Endothelial cell of umbilical vein (primary cell): ENCODE results near the gene RASL10B. TPM values are rescaled to one million over a fixed set of nuclear protein-coding genes. Genes with fewer than 3 reads are reported as not detected.

ENCODE experiments used
- BruUV-seq: library from RNA; stranded (reverse); fragments of 400-500 nt; replicated peaks from 2 replicates; lab custom pipeline; 2021; lab: Mats Ljungman, UMichigan
- CTCF ChIA-PET: fragments of 300-600, 350-600 bp; sonication (Branson Sonifier 250); formaldehyde crosslinking; loops from one replicate; lab custom pipeline; 2021; ENCODE audit warnings: antibody characterized with exemption, inconsistent platforms; lab: Charles Lee
- POLR2A ChIA-PET: fragments of 300-600, 350-600 bp; sonication (Branson Sonifier 250); formaldehyde crosslinking; loops from one replicate; lab custom pipeline; 2021; ENCODE audit warnings: antibody characterized with exemption, inconsistent platforms; lab: Charles Lee
- DNase-seq: peaks from one replicate; pipeline ENCODE4 v3.0.0-alpha.2; 2011; ENCODE audit warnings: low read depth, low spot score
- FAIRE-seq: peaks from 2 replicates; lab custom pipeline; 2011; peaks lifted over from hg19 to GRCh38; lab: Jason Lieb, UNC
- H2AFZ ChIP-seq: 2 replicates; pipeline ENCODE4 v1.6.0; 2012; ENCODE audit warnings: low read depth, low read length, control low read depth, inconsistent platforms
- H3K27ac ChIP-seq: 2 replicates; pipeline ENCODE4 v1.5.1; 2011; ENCODE audit warnings: low read depth, mild to moderate bottlenecking, control low read depth, low read length, moderate library complexity; ENCODE audit not compliant: insufficient read depth
- H3K27me3 ChIP-seq, 2 experiments: 2 replicates each; pipeline versions ENCODE4 v1.6.0 to v1.6.1; 2011; ENCODE audit warnings: low read length in 2 of 2, mixed read lengths in 1 of 2; ENCODE audit not compliant: control insufficient read depth in 2 of 2, insufficient read depth in 2 of 2
- H3K36me3 ChIP-seq, 2 experiments: 2 replicates in 1 of 2; 3 replicates in 1 of 2; pipeline ENCODE4 v1.5.1; 2011; ENCODE audit warnings: low read length in 2 of 2, mild to moderate bottlenecking in 1 of 2, moderate library complexity in 1 of 2; ENCODE audit not compliant: control insufficient read depth in 2 of 2, insufficient read depth in 2 of 2; ENCODE audit errors: extremely low read depth in 1 of 2
- H3K4me1 ChIP-seq: 3 replicates; pipeline ENCODE4 v1.5.1; 2011; ENCODE audit warnings: mild to moderate bottlenecking, low read length; ENCODE audit not compliant: control insufficient read depth, insufficient read depth; ENCODE audit errors: extremely low read depth
- H3K4me2 ChIP-seq: 2 replicates; pipeline ENCODE4 v1.6.1; 2011; ENCODE audit warnings: low read length, control low read depth, mixed read lengths; ENCODE audit not compliant: insufficient read depth
- H3K4me3 ChIP-seq, 3 experiments: fragments of 200-600 bp in 1 of 3; sonication (generic), shearing (Covaris generic) in 1 of 3; replicated peaks in 1 of 3; 2 replicates each; pipeline ENCODE4 v1.5.1; 2011 to 2016; ENCODE audit warnings: control low read depth in 3 of 3, low read length in 3 of 3, mild to moderate bottlenecking in 2 of 3, inconsistent platforms in 1 of 3, low read depth in 1 of 3, moderate library complexity in 1 of 3; ENCODE audit not compliant: insufficient read depth in 1 of 3
- H3K79me2 ChIP-seq: 2 replicates; pipeline ENCODE4 v1.6.0; 2012; ENCODE audit warnings: low read length, inconsistent platforms; ENCODE audit not compliant: control insufficient read depth, insufficient read depth
- H3K9ac ChIP-seq: replicated peaks from 2 replicates; pipeline ENCODE3; 2011; ENCODE audit warnings: low read length, control low read depth; ENCODE audit not compliant: insufficient read depth; ENCODE audit errors: extremely low read depth
- H3K9me1 ChIP-seq: replicated peaks from 3 replicates; pipeline ENCODE4 v1.6.0; 2011; ENCODE audit warnings: mild to moderate bottlenecking, low read length; ENCODE audit not compliant: control insufficient read depth, insufficient read depth; ENCODE audit errors: extremely low read depth
- H3K9me3 ChIP-seq: replicated peaks from 2 replicates; pipeline ENCODE4 v1.5.1; 2012; ENCODE audit warnings: low read length, inconsistent platforms; ENCODE audit not compliant: control insufficient read depth, insufficient read depth
- H4K20me1 ChIP-seq: replicated peaks from 2 replicates; pipeline ENCODE3; 2011; ENCODE audit warnings: mild to moderate bottlenecking, low read length; ENCODE audit not compliant: control insufficient read depth, insufficient read depth; ENCODE audit errors: extremely low read depth
- CTCF ChIP-seq, 2 donors: IDR thresholded peaks; 1 replicate in 1 of 2; 2 replicates in 1 of 2; pipeline ENCODE4 v1.5.1; 2011; ENCODE audit warnings: low read length in 2 of 2, mild to moderate bottlenecking in 2 of 2, moderate library complexity in 2 of 2, control low read depth in 1 of 2, inconsistent platforms in 1 of 2, low read depth in 1 of 2; ENCODE audit not compliant: insufficient read depth in 1 of 2; ENCODE audit errors: extremely low read depth in 1 of 2
- EZH2 ChIP-seq: IDR thresholded peaks from 2 replicates; pipeline ENCODE4 v1.6.1; 2012; ENCODE audit warnings: borderline replicate concordance, low read depth, mild to moderate bottlenecking, moderate library complexity, low read length, inconsistent platforms; ENCODE audit not compliant: severe bottlenecking
- FOS ChIP-seq: IDR thresholded peaks from 2 replicates; pipeline ENCODE4 v1.6.1; 2011; ENCODE audit warnings: mild to moderate bottlenecking, low read length, moderate library complexity, borderline replicate concordance; ENCODE audit not compliant: insufficient read depth
- GATA2 ChIP-seq: IDR thresholded peaks from 2 replicates; pipeline ENCODE4 v1.7.0; 2011; ENCODE audit warnings: low read depth, mild to moderate bottlenecking, moderate library complexity, mixed read lengths, low read length; ENCODE audit not compliant: insufficient read length, insufficient read depth
- JUN ChIP-seq: IDR thresholded peaks from 2 replicates; pipeline ENCODE4 v1.6.1; 2011; ENCODE audit warnings: borderline replicate concordance, low read depth; ENCODE audit not compliant: insufficient read length, insufficient read depth
- MYC ChIP-seq: IDR thresholded peaks from one replicate; pipeline ENCODE4 v1.6.1; 2011; ENCODE audit warnings: mild to moderate bottlenecking, low read depth, low read length
- POLR2A ChIP-seq: IDR thresholded peaks from 2 replicates; pipeline ENCODE4 v1.6.1; 2012; ENCODE audit warnings: low read depth, mild to moderate bottlenecking, control low read depth, low read length
- POLR2AphosphoS5 ChIP-seq: IDR thresholded peaks from 2 replicates; pipeline ENCODE4 v1.6.1; 2012; ENCODE audit warnings: low read depth, mild to moderate bottlenecking, control low read depth, low read length, moderate library complexity; ENCODE audit not compliant: insufficient read depth
- dilution Hi-C: fragments of 300-500 bp; cut with MboI; formaldehyde crosslinking; loops from one replicate; pipeline ENCODE4 v1.15.0; 2019; ENCODE audit warnings: low sequenced_read_pairs; ENCODE audit not compliant: extremely low pct_ligation_motif_present
- intact Hi-C: fragments of 100-400 bp; cut with micrococcal nuclease; formaldehyde crosslinking; loops from one replicate; pipeline ENCODE4 v1.10.0; 2022
- polyA plus RNA-seq, 4 experiments: library from polyadenylated mRNA; depleted of rRNA in 3 of 4; stranded (reverse) in 3 of 4; unstranded in 1 of 4; fragments of >200 nt; gene quantifications; 2 replicates each; pipeline versions ENCODE4 v1.2.1 to v1.2.3, GENCODE V29; 2011 to 2012; ENCODE audit warnings: missing spikeins in 1 of 4
- total RNA-seq: library from RNA; stranded (reverse); gene quantifications from 2 replicates; pipeline ENCODE4 v1.2.3, GENCODE V29; 2021
- TF ChIP-seq, protein P1 (sequence below): IDR thresholded peaks from 2 replicates; pipeline ENCODE4 v1.6.1; 2011; ENCODE audit not compliant: insufficient read depth, insufficient read length

RASL10B gene
- total and polyA plus RNA-seq, 2 donors (not counting 3 experiments of a cell fraction or from before 2014, with no cell fraction given): 0.19 to 0.71 TPM

DNA sequence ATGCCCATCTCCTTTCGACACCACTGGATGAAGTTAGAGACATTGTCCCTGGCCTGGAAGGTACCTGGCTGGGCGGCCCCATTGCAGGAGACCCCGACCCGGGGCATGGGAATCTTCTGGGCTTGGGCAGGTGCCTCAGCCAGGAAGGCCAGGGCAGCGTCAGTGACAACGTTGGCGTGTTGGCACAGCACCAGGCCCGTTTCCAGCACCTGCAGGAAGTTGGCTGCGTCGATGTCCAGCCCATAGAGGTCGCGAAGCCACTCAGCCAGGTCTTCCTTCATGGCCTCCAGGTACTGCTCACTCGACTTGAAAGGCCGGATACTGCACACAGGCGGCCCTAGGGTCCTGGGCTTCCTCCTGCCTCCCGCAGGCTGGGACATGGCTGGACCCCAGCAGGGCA is 21.0 kb downstream of the RASL10B start:
- Histone ChIP-seq H2AFZ (no peak overlapping the region), H3K9me3 (no peaks in the 10 kb centered on the region), H3K9ac (no peak overlapping the region), H3K9me1 (no peaks in the 10 kb centered on the region), H3K79me2 (no peaks in the 10 kb centered on the region), H3K4me3 (no peak overlapping the region), H3K4me2 (no peak overlapping the region), H4K20me1 (no peaks in the 10 kb centered on the region), H3K27me3 (peaks cover 27 to 30% of the 10 kb centered on the region in 2 experiments), H3K27ac (no peak overlapping the region), H3K36me3 (no peaks in the 10 kb centered on the region), H3K4me1 (no peaks in the 10 kb centered on the region)
- POLR2A ChIA-PET: no interaction called here
- FAIRE-seq: no peak
- no peak for DNase-seq
- CTCF ChIA-PET: interaction anchor here (3.2 kb wide), 1 partner anchor 12 kb away, joined by 22 read pairs; no protein-coding TSS in a partner anchor
- dilution Hi-C loops: no loop called here
- BruUV-seq: no TSS peak
- intact Hi-C loops: no loop called here
- TF ChIP-seq JUN (no peak), GATA2 (no peak), FOS (no peak), POLR2A (no peak), POLR2AphosphoS5 (no peak), CTCF (IDR thresholded peaks at IDR 0.05; ENCODE audit: extremely low read depth in 1 of 2, insufficient read depth in 1 of 2, low read depth in 1 of 2, low read length in 2 of 2) (no peak), EZH2 (no peak), MYC (no peak)
- TF ChIP-seq, protein P1, sequence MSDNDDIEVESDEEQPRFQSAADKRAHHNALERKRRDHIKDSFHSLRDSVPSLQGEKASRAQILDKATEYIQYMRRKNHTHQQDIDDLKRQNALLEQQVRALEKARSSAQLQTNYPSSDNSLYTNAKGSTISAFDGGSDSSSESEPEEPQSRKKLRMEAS: no peak
